H9 (cell line): ENCODE results near the gene GNA15. TPM values are rescaled to one million over a fixed set of nuclear protein-coding genes. Genes with fewer than 3 reads are reported as not detected.

ENCODE experiments used
- DNase-seq: peaks from one replicate; pipeline ENCODE4 v3.0.0-alpha.2; 2017
- H2AFZ ChIP-seq: one replicate; pipeline ENCODE4 v1.6.1; 2013; ENCODE audit warnings: mild to moderate bottlenecking, low read length, control low read depth, moderate library complexity
- H2AK5ac ChIP-seq: 2 replicates; pipeline ENCODE4 v1.6.1; 2013; ENCODE audit warnings: low read length, control low read depth, mixed read lengths; ENCODE audit not compliant: insufficient read length
- H2BK120ac ChIP-seq: one replicate; pipeline ENCODE4 v1.6.1; 2013; ENCODE audit warnings: low read depth, mild to moderate bottlenecking, low read length, control low read depth, inconsistent platforms; ENCODE audit not compliant: poor library complexity, severe bottlenecking
- H2BK12ac ChIP-seq: 2 replicates; pipeline ENCODE4 v1.6.1; 2013; ENCODE audit warnings: low read length, control low read depth, mixed read lengths, low read depth; ENCODE audit not compliant: insufficient read length
- H2BK15ac ChIP-seq: 2 replicates; pipeline ENCODE4 v1.6.1; 2013; ENCODE audit warnings: low read depth, low read length, control low read depth
- H2BK20ac ChIP-seq: one replicate; pipeline ENCODE4 v1.6.1; 2013; ENCODE audit warnings: low read depth, mild to moderate bottlenecking, low read length, control low read depth, inconsistent platforms; ENCODE audit not compliant: poor library complexity, severe bottlenecking
- H2BK5ac ChIP-seq: 2 replicates; pipeline ENCODE4 v1.6.1; 2013; ENCODE audit warnings: low read length, control low read depth, mixed read lengths; ENCODE audit not compliant: insufficient read length
- H3K14ac ChIP-seq: 2 replicates; pipeline ENCODE4 v1.6.1; 2013; ENCODE audit warnings: low read length, control low read depth; ENCODE audit not compliant: insufficient read depth
- H3K18ac ChIP-seq: 2 replicates; pipeline ENCODE4 v1.6.1; 2013; ENCODE audit warnings: low read depth, mild to moderate bottlenecking, mixed read lengths, low read length, control low read depth; ENCODE audit not compliant: insufficient read length
- H3K23ac ChIP-seq: 2 replicates; pipeline ENCODE4 v1.6.1; 2013; ENCODE audit warnings: low read length, control low read depth, mixed read lengths, low read depth; ENCODE audit not compliant: insufficient read length
- H3K23me2 ChIP-seq: 2 replicates; pipeline ENCODE4 v1.6.1; 2013; ENCODE audit warnings: low read depth, mild to moderate bottlenecking, mixed read lengths, low read length, control low read depth; ENCODE audit not compliant: insufficient read length, poor library complexity, severe bottlenecking
- H3K27ac ChIP-seq: 2 replicates; pipeline ENCODE4 v1.5.1; 2013; ENCODE audit warnings: low read length, control low read depth, mixed read lengths, low read depth; ENCODE audit not compliant: insufficient read length
- H3K27me3 ChIP-seq: 2 replicates; pipeline ENCODE4 v1.6.1; 2013; ENCODE audit warnings: low read length, control low read depth, inconsistent platforms; ENCODE audit not compliant: insufficient read depth
- H3K4ac ChIP-seq: 2 replicates; pipeline ENCODE4 v1.6.1; 2013; ENCODE audit warnings: low read depth, mild to moderate bottlenecking, control low read depth, inconsistent platforms, low read length, moderate library complexity
- H3K4me1 ChIP-seq: 2 replicates; pipeline ENCODE4 v1.6.1; 2013; ENCODE audit warnings: low read length, control low read depth, inconsistent platforms; ENCODE audit not compliant: insufficient read depth
- H3K4me2 ChIP-seq: 2 replicates; pipeline ENCODE4 v1.6.1; 2013; ENCODE audit warnings: low read length, control low read depth, mixed read lengths; ENCODE audit not compliant: insufficient read length, insufficient read depth
- H3K56ac ChIP-seq: 2 replicates; pipeline ENCODE4 v1.6.1; 2013; ENCODE audit warnings: low read depth, mild to moderate bottlenecking, mixed read lengths, low read length, control low read depth; ENCODE audit not compliant: insufficient read length
- H3K79me1 ChIP-seq: 2 replicates; pipeline ENCODE4 v1.6.1; 2013; ENCODE audit warnings: low read depth, mild to moderate bottlenecking, moderate library complexity, low read length, control low read depth, inconsistent platforms; ENCODE audit not compliant: insufficient read depth, poor library complexity, severe bottlenecking
- H3K79me2 ChIP-seq: 2 replicates; pipeline ENCODE4 v1.6.1; 2013; ENCODE audit warnings: low read length, control low read depth, inconsistent platforms; ENCODE audit not compliant: insufficient read depth
- H3K9ac ChIP-seq: 2 replicates; pipeline ENCODE4 v1.6.1; 2013; ENCODE audit warnings: low read length, control low read depth, mixed read lengths; ENCODE audit not compliant: insufficient read length; ENCODE audit errors: extremely low read depth
- H3K9me3 ChIP-seq: one replicate; pipeline ENCODE4 v1.6.1; 2013; ENCODE audit warnings: low read depth, low read length, inconsistent platforms; ENCODE audit not compliant: control insufficient read depth
- H3T11ph ChIP-seq: one replicate; pipeline ENCODE4 v1.6.1; 2013; ENCODE audit warnings: mild to moderate bottlenecking, low read length, control low read depth, inconsistent platforms
- H4K20me1 ChIP-seq: one replicate; pipeline ENCODE4 v1.6.1; 2013; ENCODE audit not compliant: control insufficient read depth, insufficient read length, insufficient read depth
- H4K5ac ChIP-seq: 2 replicates; pipeline ENCODE4 v1.6.1; 2013; ENCODE audit warnings: low read depth, mild to moderate bottlenecking, mixed read lengths, low read length, control low read depth; ENCODE audit not compliant: insufficient read length
- H4K8ac ChIP-seq: replicated peaks from 2 replicates; pipeline ENCODE4 v1.6.1; 2013; ENCODE audit warnings: low read length, control low read depth, mixed read lengths, low read depth; ENCODE audit not compliant: insufficient read length
- H4K91ac ChIP-seq: 2 replicates; pipeline ENCODE4 v1.6.1; 2013; ENCODE audit warnings: low read depth, mild to moderate bottlenecking, moderate library complexity, mixed read lengths, low read length, control low read depth; ENCODE audit not compliant: insufficient read length
- H3K27ac Mint-ChIP-seq, 3 experiments: 2 replicates in 2 of 3; 3 replicates in 1 of 3; pipeline ENCODE4 v1.8.0; 2020 to 2021; ENCODE audit warnings: mixed read lengths in 3 of 3, mild to moderate bottlenecking in 1 of 3, moderate library complexity in 1 of 3
- H3K27me3 Mint-ChIP-seq: 2 replicates; pipeline ENCODE4 v1.8.0; 2021; ENCODE audit warnings: low read depth, mild to moderate bottlenecking, moderate library complexity, mixed read lengths
- H3K36me3 Mint-ChIP-seq, 3 experiments: 2 replicates in 2 of 3; 3 replicates in 1 of 3; pipeline ENCODE4 v1.8.0; 2020 to 2021; ENCODE audit warnings: low read depth in 3 of 3, mixed read lengths in 3 of 3; ENCODE audit not compliant: insufficient read depth in 1 of 3
- H3K4me1 Mint-ChIP-seq, 2 experiments: 2 replicates each; pipeline ENCODE4 v1.8.0; 2020; ENCODE audit warnings: mixed read lengths in 2 of 2
- H3K4me3 Mint-ChIP-seq, 2 experiments: 2 replicates in 1 of 2; 3 replicates in 1 of 2; pipeline ENCODE4 v1.8.0; 2020 to 2021; ENCODE audit warnings: mild to moderate bottlenecking in 2 of 2, mixed read lengths in 2 of 2, moderate library complexity in 1 of 2
- H3K9me3 Mint-ChIP-seq, 2 experiments: 2 replicates in 1 of 2; 3 replicates in 1 of 2; pipeline ENCODE4 v1.8.0; 2020; ENCODE audit warnings: mild to moderate bottlenecking in 2 of 2, mixed read lengths in 2 of 2, moderate library complexity in 1 of 2
- WGBS: extraction: QIAGEN DNeasy Blood & Tissue Kit; methylation state at CpG from one replicate; pipeline ENCODE4 v1.1.7; 2013; ENCODE audit warnings: missing lambda C conversion rate, low lambda C conversion rate, mixed read lengths; ENCODE audit not compliant: insufficient read length; ENCODE audit errors: extremely low coverage; 5-methylcytosine and 5-hydroxymethylcytosine counted together
- total RNA-seq: library from RNA; stranded (reverse); gene quantifications from 2 replicates; pipeline ENCODE4 v1.2.1, GENCODE V29; 2021
- TF ChIP-seq, protein P1 (sequence below): fragments of 200-600 bp; sonication (generic); conservative IDR thresholded peaks from 3 replicates; pipeline ENCODE4 v1.8.0; 2021; ENCODE audit warnings: antibody characterized with exemption, mild to moderate bottlenecking

Gene GNA15
- total RNA-seq, 1 experiment from 2014 or later: not detected

DNA sequence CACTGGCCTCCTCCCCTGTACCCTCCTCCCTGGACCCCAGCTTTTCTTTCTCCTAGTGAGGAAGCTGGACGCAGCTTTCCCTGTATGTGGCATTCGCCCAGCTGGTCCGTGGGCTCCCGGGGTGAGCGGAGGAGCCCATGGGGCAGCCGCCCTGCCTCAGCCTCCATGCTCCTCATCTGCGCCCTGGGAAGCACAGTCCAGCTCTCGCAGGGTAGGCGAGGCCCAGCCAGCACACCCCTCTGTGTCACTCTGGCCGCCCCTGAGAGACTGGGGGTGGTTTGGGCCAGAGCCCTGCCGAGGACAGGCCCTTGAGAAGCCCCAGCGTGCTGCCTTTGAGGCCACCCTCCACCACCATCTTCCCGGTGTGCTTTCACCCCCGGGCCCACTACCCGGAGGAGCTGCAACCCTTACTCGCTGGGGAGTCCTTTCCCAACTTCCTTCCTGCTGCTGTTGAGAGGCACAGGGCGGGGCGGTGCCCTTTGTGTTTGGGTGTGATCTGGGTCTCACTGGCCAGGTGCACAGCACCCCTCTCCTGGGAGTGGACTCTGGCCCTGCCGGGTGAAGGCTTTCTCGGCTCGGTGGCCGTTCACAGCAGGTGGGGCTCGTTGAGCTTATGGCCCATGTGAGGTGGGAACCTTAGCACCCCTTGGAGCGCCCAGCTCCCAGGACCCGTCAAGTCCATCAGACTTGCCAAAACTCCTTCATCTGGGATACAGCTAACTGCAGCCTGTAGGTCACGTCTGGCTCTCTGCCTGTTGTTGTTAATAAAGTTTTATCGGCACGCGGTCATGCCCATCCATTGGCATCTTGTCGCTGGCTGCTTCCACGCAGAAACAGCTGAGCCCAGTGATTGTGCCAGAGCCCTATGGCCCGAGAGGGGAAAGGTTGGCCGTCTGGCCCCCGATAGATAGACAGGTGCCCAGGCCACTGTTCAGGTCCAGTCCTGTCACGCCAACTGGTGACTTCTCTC is 53.1 kb downstream of the GNA15 start:
- Histone ChIP-seq H2BK12ac (no peak overlapping the region), H3T11ph (no peak overlapping the region), H2BK20ac (no peak overlapping the region), H3K4me2 (no peak overlapping the region), H4K20me1 (no peaks in the 10 kb centered on the region), H3K23ac (no peak overlapping the region), H4K8ac (no peak overlapping the region), H3K79me2 (peaks cover 23% of the 10 kb centered on the region; the same call in 1 of the 2 replicates), H4K5ac (no peak overlapping the region), H3K9ac (no peak overlapping the region), H3K79me1 (peaks cover 22% of the 10 kb centered on the region), H3K4ac (no peak overlapping the region), H2BK120ac (no peak overlapping the region), H3K23me2 (peaks cover 8% of the 10 kb centered on the region), H2AK5ac (no peak overlapping the region), H3K4me1 (no peaks in the 10 kb centered on the region), H4K91ac (no peak overlapping the region), H3K56ac (no peak overlapping the region), H3K27ac (no peak overlapping the region), H2AFZ (no peak overlapping the region), H2BK5ac (no peak overlapping the region), H3K9me3 (no peaks in the 10 kb centered on the region), H2BK15ac (no peak overlapping the region), H3K27me3 (no peaks in the 10 kb centered on the region), H3K14ac (no peak overlapping the region), H3K18ac (no peak overlapping the region)
- H3K4me3 Mint-ChIP-seq: peak overlapping the region; percentile 34 to 65; a peak in 3 of 5 replicates
- peaks cover 12 to 15% (median 14%) of the 10 kb centered on the region in 3 experiments; a peak in 6 of 7 replicates for H3K36me3 Mint-ChIP-seq
- H3K4me1 Mint-ChIP-seq: peaks cover 14 to 26% of the 10 kb centered on the region in 2 experiments
- TF ChIP-seq, protein P1, sequence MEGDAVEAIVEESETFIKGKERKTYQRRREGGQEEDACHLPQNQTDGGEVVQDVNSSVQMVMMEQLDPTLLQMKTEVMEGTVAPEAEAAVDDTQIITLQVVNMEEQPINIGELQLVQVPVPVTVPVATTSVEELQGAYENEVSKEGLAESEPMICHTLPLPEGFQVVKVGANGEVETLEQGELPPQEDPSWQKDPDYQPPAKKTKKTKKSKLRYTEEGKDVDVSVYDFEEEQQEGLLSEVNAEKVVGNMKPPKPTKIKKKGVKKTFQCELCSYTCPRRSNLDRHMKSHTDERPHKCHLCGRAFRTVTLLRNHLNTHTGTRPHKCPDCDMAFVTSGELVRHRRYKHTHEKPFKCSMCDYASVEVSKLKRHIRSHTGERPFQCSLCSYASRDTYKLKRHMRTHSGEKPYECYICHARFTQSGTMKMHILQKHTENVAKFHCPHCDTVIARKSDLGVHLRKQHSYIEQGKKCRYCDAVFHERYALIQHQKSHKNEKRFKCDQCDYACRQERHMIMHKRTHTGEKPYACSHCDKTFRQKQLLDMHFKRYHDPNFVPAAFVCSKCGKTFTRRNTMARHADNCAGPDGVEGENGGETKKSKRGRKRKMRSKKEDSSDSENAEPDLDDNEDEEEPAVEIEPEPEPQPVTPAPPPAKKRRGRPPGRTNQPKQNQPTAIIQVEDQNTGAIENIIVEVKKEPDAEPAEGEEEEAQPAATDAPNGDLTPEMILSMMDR: no peak
- DNase-seq: no peak
- peaks cover 1% of the 10 kb centered on the region; the same call in 1 of the 2 replicates for H3K27me3 Mint-ChIP-seq
- H3K9me3 Mint-ChIP-seq: no peaks in the 10 kb centered on the region; a peak in 1 of 5 replicates
- no CpG with 5 or more reads among the region's 35 CpGs for WGBS
- H3K27ac Mint-ChIP-seq: peak overlapping the region in 1 of 3 experiments; percentile 42; a peak in 3 of 7 replicates
